ENCODE data around the gene ABCA3. TPM values are rescaled to one million over a fixed set of nuclear protein-coding genes. Genes with fewer than 3 reads are reported as not detected.

ABCA3 gene
- total and polyA plus RNA-seq, 3 experiments from 2014 or later: 4.1 to 7.9 (median 7.0) TPM

DNA sequence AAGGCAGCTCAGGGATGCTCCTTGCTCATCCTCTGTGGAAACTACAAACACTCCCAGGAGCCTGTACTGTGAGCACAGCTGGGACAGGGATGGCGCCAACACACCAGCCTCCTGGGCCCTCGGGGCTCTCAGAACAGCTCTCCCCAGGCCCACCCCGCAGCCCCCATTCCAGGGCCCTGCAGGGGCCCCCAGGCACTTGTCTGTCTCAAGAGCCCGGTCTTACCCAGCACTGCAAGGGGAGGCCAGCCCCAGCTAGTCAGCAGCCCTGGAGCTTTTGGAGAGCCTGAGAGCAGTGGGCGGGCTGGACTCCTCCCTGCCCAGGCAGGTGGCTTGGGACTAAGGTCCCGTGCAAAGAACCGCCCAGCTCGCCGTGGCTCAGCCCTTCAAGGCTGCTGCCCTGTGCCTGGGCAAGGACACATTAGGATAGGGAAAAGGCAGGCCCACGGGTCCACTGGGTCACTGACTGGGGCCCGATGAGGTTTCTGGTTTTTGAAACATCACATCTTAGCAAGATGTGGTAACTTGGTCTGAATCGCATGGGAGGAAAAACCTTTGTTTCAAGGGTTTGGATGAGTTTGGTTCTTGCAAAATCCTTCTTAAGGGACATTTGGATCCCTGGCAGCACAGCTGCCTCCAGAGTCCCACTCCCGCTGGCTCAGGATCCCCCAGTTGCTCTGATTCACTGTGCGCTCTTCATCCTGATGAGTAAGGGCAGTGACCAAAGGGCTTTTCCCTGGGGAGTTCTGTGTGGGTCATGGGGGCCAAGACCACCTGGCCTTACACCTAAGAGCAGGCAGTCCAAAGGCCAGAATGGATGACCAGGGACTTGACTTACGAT, 101.5 kb downstream of the ABCA3 start:
- CTCF ChIA-PET: interaction anchor here (1.4 to 2.0 kb wide), 2 partner anchors 12 to 44 kb away, joined by 4 to 6 read pairs; partner anchors contain the start of gene ECI1
- H3K27me3 Mint-ChIP-seq: no peaks in the 10 kb centered on the region

DNA sequence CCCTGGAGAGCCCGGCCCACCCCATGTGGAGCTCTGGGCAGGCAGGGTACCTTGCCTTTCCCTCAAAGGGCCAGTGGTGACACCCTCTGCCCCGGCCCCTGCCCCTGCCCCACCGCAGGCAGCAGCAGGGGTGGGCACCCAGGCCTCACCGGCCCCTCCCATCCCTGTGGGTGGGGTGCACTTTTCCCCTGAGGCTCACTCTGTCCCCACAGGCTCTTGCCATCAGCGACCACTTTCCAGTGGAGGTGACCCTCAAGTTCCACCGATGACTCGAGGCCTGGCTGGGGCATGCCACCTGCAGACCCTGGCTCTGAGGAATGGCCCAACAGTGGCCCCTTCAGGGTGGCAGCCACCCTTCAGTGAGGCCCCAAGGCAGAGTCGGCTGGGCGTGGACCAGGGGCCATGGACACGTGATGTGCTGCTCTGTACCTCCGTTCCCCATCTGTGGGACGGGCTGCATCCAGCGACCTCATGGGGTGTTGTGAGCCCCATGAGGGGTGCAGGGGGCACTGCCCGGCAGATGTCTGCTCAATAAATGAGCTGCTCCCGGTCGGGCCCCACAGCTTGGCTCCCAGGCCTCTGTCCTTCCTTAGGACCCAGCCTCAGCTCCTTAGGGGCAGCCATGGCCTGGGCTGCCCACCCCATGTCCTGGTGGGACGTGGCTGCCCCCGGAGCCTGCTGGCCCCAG, 102.2 kb downstream of the ABCA3 start:
- Mint-ChIP-seq H3K9me3 (no peaks in the 10 kb centered on the region), H3K4me3 (no peak overlapping the region), H3K36me3 (peaks cover 0 to 34% (median 3%) of the 10 kb centered on the region in 3 donors), H3K27ac (no peak overlapping the region), H3K27me3 (no peaks in the 10 kb centered on the region), H3K4me1 (peaks cover 0 to 3% (median 0%) of the 10 kb centered on the region in 3 donors)
- Histone ChIP-seq H3K27ac (ENCODE audit: low read depth, low read length) (no peak overlapping the region), H3K9me3 (ENCODE audit: low read length) (no peaks in the 10 kb centered on the region), H3K4me1 (ENCODE audit: insufficient read depth, low read length) (no peaks in the 10 kb centered on the region), H3K36me3 (ENCODE audit: insufficient read depth, low read length) (peaks cover 5% of the 10 kb centered on the region), H3K4me3 (ENCODE audit: low read length) (no peak overlapping the region), H3K27me3 (ENCODE audit: insufficient read depth, low read length, poor library complexity, severe bottlenecking) (no peaks in the 10 kb centered on the region)
- ChIA-PET POLR2A (no interaction called here), CTCF (interaction anchor here (1.4 to 2.0 kb wide), 2 partner anchors 13 to 43 kb away, joined by 4 to 6 read pairs; partner anchors contain the start of gene ECI1)
- no peak for DNase-seq

More for the DNA sequence above, 101.5 kb downstream of the ABCA3 start:
- Histone ChIP-seq H3K4me3 (ENCODE audit: low read length) (no peak overlapping the region), H3K27me3 (ENCODE audit: insufficient read depth, low read length, poor library complexity, severe bottlenecking) (no peaks in the 10 kb centered on the region), H3K36me3 (ENCODE audit: insufficient read depth, low read length) (peaks cover 5% of the 10 kb centered on the region), H3K27ac (ENCODE audit: low read depth, low read length) (no peak overlapping the region), H3K9me3 (ENCODE audit: low read length) (no peaks in the 10 kb centered on the region), H3K4me1 (ENCODE audit: insufficient read depth, low read length) (no peaks in the 10 kb centered on the region)
- peaks cover 0 to 34% (median 3%) of the 10 kb centered on the region in 3 donors for H3K36me3 Mint-ChIP-seq
- no peak for DNase-seq
- POLR2A ChIA-PET: no interaction called here
- no peak overlapping the region for H3K4me3 Mint-ChIP-seq
- H3K4me1 Mint-ChIP-seq: peaks cover 0 to 3% (median 0%) of the 10 kb centered on the region in 3 donors
- no peaks in the 10 kb centered on the region for H3K9me3 Mint-ChIP-seq
- no peak overlapping the region for H3K27ac Mint-ChIP-seq

DNA sequence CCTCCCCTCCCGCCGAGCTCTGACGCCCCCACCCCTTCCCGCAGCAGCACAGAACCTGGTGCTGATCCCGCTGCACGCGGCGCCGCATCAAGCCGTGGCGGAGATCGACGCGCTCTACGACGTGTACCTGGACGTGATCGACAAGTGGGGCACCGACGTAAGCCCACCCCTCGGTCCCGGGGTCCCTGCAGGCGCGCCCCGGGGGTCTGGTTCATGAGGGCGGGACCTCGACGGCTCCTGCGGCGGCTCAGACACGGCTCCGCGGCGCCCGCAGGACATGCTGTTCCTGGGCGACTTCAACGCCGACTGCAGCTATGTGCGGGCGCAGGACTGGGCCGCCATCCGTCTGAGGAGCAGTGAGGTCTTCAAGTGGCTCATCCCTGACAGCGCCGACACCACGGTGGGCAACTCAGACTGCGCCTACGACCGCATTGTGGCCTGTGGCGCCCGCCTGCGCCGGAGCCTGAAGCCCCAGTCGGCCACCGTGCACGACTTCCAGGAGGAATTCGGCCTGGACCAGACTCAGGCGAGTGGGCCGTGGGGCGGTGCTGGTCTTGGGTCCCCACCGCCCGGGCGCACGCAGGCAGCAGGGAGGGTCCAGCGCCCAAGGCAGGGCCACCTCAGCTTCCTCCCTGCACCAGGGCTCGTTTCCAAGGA, 102.9 kb downstream of the ABCA3 start:
- Mint-ChIP-seq H3K4me3 (no peak overlapping the region), H3K27ac (no peak overlapping the region), H3K27me3 (no peaks in the 10 kb centered on the region), H3K9me3 (no peaks in the 10 kb centered on the region), H3K36me3 (peaks cover 0 to 31% (median 3%) of the 10 kb centered on the region in 3 donors), H3K4me1 (peaks cover 0 to 3% (median 0%) of the 10 kb centered on the region in 3 donors)
- H3K36me3 ChIP-seq (ENCODE audit: insufficient read depth, low read length): peaks cover 1% of the 10 kb centered on the region
- ChIA-PET CTCF (no interaction called here), POLR2A (no interaction called here)
- H3K9me3 ChIP-seq (ENCODE audit: low read length): no peaks in the 10 kb centered on the region
- no peak overlapping the region for H3K27ac ChIP-seq (ENCODE audit: low read depth, low read length)
- no peaks in the 10 kb centered on the region for H3K27me3 ChIP-seq (ENCODE audit: insufficient read depth, low read length, poor library complexity, severe bottlenecking)
- no peak overlapping the region for H3K4me3 ChIP-seq (ENCODE audit: low read length)
- H3K4me1 ChIP-seq (ENCODE audit: insufficient read depth, low read length): no peaks in the 10 kb centered on the region
- no peak for DNase-seq

DNA sequence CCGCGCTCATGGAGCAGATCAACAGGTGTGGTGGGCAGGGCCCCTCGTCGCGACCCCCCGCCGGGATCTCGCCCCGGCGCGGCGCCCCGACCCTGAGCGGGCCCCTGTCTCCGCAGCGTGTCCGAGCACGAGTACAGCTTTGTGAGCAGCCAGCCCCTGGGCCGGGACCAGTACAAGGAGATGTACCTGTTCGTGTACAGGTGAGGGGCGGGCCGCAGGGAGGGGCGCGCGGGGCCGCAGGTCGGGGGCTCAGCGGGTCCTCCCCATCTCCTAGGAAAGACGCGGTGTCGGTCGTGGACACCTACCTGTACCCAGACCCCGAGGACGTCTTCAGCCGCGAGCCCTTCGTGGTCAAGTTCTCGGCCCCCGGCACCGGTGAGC, 103.4 kb downstream of the ABCA3 start:
- CTCF ChIA-PET: no interaction called here
- H3K27me3 Mint-ChIP-seq: no peaks in the 10 kb centered on the region

DNA sequence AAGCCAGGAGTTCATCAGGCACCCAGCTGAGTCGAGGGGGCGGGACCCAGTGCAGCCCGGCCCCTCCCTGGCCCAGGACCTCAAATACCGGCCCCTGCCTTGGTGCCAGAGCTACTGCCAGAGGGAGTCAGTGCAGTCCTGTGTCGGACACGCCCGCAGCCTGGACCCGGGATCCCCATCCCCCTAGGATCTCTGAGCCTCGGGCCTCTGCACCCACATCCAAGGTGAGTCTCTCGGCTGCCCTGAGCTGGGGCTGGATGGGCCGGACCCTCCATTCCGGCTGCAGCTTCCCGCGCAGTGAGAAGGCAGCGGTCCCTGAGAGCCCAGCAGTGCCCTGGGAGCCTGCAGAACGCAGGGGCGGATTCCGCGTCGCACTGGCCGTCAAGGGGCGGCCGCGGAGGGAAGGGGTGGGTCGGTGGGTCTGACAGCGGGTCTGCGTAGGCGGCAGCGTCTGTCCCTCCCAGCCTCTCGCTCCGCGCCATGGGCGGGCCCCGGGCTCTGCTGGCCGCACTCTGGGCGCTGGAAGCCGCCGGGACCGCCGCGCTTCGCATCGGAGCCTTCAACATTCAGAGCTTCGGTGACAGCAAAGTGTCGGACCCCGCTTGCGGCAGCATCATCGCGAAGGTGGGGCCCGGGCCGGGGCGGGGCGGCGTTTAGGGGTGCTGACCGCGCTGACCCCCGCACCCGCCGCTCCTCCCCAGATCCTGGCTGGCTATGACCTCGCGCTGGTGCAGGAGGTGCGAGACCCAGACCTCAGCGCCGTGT, 104.0 kb downstream of the ABCA3 start, which contains the start of gene DNASE1L2:
DNASE1L2 (plus strand) TSS at position 108 of the 765 bp plus-strand sequence; CDS start at position 481, 373 bp downstream.
- no peak within 1 kb of the TSS for H3K27ac Mint-ChIP-seq

More for the DNA sequence above, 103.4 kb downstream of the ABCA3 start:
- POLR2A ChIA-PET: no interaction called here
- H3K9me3 ChIP-seq (ENCODE audit: low read length): no peaks in the 10 kb centered on the region
- no peak overlapping the region for H3K27ac ChIP-seq (ENCODE audit: low read depth, low read length)
- H3K4me1 ChIP-seq (ENCODE audit: insufficient read depth, low read length): no peaks in the 10 kb centered on the region
- no peak overlapping the region for H3K27ac Mint-ChIP-seq
- DNase-seq: no peak
- H3K4me1 Mint-ChIP-seq: peaks cover 0 to 3% (median 0%) of the 10 kb centered on the region in 3 donors
- peaks cover 0 to 28% (median 0%) of the 10 kb centered on the region in 3 donors for H3K36me3 Mint-ChIP-seq
- H3K36me3 ChIP-seq (ENCODE audit: insufficient read depth, low read length): no peaks in the 10 kb centered on the region
- no peaks in the 10 kb centered on the region for H3K9me3 Mint-ChIP-seq
- H3K4me3 ChIP-seq (ENCODE audit: low read length): no peak overlapping the region
- no peak overlapping the region for H3K4me3 Mint-ChIP-seq
- H3K27me3 ChIP-seq (ENCODE audit: insufficient read depth, low read length, poor library complexity, severe bottlenecking): no peaks in the 10 kb centered on the region

DNA sequence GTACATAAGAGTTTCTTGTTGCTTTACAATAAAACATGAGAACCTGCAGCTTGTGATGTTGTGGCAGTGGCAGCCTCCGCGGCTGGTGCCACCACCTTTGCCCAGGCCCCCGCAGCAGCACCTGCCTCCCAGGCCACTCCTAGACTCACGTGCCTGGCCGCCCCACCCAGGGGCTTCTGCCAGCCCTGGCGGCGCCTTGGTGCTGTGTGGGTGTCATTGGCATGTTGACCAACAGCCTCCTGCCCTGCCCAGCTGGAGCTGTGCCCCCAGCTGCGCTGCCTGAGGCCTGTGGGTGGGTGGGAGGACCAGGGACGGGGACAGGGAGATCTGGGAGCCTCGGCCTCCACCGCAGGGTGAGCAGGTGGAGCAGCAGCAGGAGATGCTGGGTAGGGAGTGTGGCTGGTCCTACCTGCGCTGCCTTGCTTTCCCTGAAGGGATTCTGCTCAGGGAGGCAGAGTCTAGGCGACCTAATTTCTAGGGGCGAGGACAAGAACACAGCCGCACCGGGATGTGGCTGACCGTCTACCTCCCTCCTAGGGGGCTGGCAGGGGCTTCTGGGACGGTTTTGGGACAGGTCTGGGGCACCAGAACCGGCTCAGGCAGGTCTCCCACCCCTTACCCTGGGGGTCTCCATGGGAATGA, 104.7 kb downstream of the ABCA3 start:
- POLR2A ChIA-PET: interaction anchor here (0.8 kb wide), 1 partner anchor 21 kb away, joined by 3 read pairs; the partner anchor contains the start of gene PGP
- peaks cover 0 to 39% (median 0%) of the 10 kb centered on the region in 3 donors for H3K36me3 Mint-ChIP-seq
- no peak overlapping the region for H3K4me3 Mint-ChIP-seq
- Histone ChIP-seq H3K4me3 (ENCODE audit: low read length) (no peak overlapping the region), H3K36me3 (ENCODE audit: insufficient read depth, low read length) (no peaks in the 10 kb centered on the region), H3K27ac (ENCODE audit: low read depth, low read length) (no peak overlapping the region), H3K9me3 (ENCODE audit: low read length) (no peaks in the 10 kb centered on the region), H3K27me3 (ENCODE audit: insufficient read depth, low read length, poor library complexity, severe bottlenecking) (no peaks in the 10 kb centered on the region), H3K4me1 (ENCODE audit: insufficient read depth, low read length) (no peaks in the 10 kb centered on the region)
- H3K9me3 Mint-ChIP-seq: no peaks in the 10 kb centered on the region
- H3K27ac Mint-ChIP-seq: no peak overlapping the region
- H3K27me3 Mint-ChIP-seq: no peaks in the 10 kb centered on the region
- CTCF ChIA-PET: interaction anchor here (0.8 kb wide), 1 partner anchor 22 kb away, joined by 3 read pairs; no protein-coding TSS in a partner anchor
- DNase-seq: no peak
- peaks cover 0 to 3% (median 0%) of the 10 kb centered on the region in 3 donors for H3K4me1 Mint-ChIP-seq

More for the DNA sequence above, 104.0 kb downstream of the ABCA3 start, which contains the start of gene DNASE1L2:
- H3K4me1 ChIP-seq (ENCODE audit: insufficient read depth, low read length): no peaks in the 10 kb centered on the region
- Mint-ChIP-seq H3K9me3 (no peaks in the 10 kb centered on the region), H3K4me3 (no peak within 1 kb of the TSS), H3K4me1 (peaks cover 0 to 3% (median 0%) of the 10 kb centered on the region in 3 donors), H3K27me3 (no peaks in the 10 kb centered on the region), H3K36me3 (peaks cover 0 to 32% (median 0%) of the 10 kb centered on the region in 3 donors)
- no peak within 1 kb of the TSS for H3K4me3 ChIP-seq (ENCODE audit: low read length)
- POLR2A ChIA-PET: interaction anchor here (0.8 kb wide), 1 partner anchor 22 kb away, joined by 3 read pairs; the partner anchor contains the start of gene PGP
- CTCF ChIA-PET: interaction anchor here (0.8 kb wide), 1 partner anchor 21 kb away, joined by 3 read pairs; no protein-coding TSS in a partner anchor
- peak in 1 of 5 donors; percentile 44 for DNase-seq
- no peaks in the 10 kb centered on the region for H3K27me3 ChIP-seq (ENCODE audit: insufficient read depth, low read length, poor library complexity, severe bottlenecking)
- H3K9me3 ChIP-seq (ENCODE audit: low read length): no peaks in the 10 kb centered on the region
- no peak within 1 kb of the TSS for H3K27ac ChIP-seq (ENCODE audit: low read depth, low read length)
- no peaks in the 10 kb centered on the region for H3K36me3 ChIP-seq (ENCODE audit: insufficient read depth, low read length)

DNA sequence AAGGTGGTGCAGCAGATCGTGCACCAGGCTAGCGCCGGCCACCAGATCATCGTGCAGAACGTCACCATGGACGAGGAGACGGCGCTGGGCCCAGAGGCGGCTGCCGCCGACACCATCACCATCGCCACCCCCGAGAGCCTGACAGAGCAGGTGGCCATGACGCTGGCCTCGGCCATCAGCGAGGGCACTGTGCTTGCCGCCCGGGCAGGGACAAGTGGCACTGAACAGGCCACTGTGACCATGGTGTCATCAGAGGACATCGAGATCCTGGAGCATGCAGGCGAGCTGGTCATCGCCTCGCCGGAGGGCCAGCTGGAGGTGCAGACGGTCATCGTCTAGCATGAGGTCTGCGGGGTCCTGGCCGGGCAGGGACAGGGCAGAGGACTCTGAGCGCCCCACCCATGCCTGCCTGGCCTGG, 105.3 kb downstream of the ABCA3 start:
- peaks cover 0 to 42% (median 0%) of the 10 kb centered on the region in 3 donors for H3K36me3 Mint-ChIP-seq
- H3K27me3 Mint-ChIP-seq: no peaks in the 10 kb centered on the region
- H3K9me3 Mint-ChIP-seq: no peaks in the 10 kb centered on the region
- no peak overlapping the region for H3K4me3 Mint-ChIP-seq
- CTCF ChIA-PET: no interaction called here
- Histone ChIP-seq H3K27ac (ENCODE audit: low read depth, low read length) (no peak overlapping the region), H3K4me3 (ENCODE audit: low read length) (no peak overlapping the region), H3K4me1 (ENCODE audit: insufficient read depth, low read length) (no peaks in the 10 kb centered on the region), H3K36me3 (ENCODE audit: insufficient read depth, low read length) (no peaks in the 10 kb centered on the region), H3K27me3 (ENCODE audit: insufficient read depth, low read length, poor library complexity, severe bottlenecking) (no peaks in the 10 kb centered on the region), H3K9me3 (ENCODE audit: low read length) (no peaks in the 10 kb centered on the region)
- POLR2A ChIA-PET: no interaction called here
- peaks cover 0 to 3% (median 0%) of the 10 kb centered on the region in 3 donors for H3K4me1 Mint-ChIP-seq
- H3K27ac Mint-ChIP-seq: no peak overlapping the region
- peak in 1 of 5 donors; percentile 48 for DNase-seq
